ENCODE measurements around the gene SNX20.

The SNX20 gene

DNA sequence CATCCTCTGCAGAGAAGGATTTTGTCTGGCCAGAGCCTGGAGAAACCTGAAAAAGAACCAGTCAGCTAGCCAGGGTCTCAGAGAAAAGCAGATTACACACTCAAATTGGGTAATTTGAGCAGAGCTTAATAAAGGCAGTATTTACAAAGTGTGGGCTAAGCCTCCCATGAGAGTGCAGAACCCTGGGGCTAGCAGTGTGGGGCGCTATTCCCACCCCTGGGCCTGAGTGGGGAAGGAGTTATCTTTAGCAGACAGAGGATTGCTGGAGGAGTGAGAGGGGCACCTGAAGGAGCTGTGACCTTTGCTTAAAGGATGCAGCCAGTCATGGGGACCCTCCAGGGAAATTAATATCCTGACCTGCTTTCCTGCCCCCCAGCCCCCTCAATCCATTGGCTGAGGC lies 46.2 kb downstream of the SNX20 start:
- DNase-seq (ENCODE audit: low spot score): no peak

DNA sequence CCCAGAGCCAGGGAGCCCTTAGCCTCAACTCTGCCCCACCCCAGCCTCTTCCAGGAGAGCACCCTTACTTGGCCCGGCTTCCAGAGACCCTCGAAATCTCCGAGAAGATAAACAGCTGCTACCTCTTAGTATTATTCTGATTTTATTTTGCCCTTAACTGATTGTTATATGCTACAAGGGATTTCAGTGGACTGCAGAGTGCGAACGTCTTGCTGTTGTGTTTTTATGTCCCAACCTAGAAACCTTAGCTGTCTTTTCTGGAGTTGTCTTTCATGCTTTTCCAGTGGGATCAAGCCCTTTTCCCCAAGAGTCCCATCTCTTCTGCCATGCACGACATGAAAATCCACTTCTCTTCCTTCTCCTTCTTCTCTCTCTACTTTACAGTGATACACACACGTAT lies 47.0 kb downstream of the SNX20 start:
- DNase-seq (ENCODE audit: low spot score): no peak

DNA sequence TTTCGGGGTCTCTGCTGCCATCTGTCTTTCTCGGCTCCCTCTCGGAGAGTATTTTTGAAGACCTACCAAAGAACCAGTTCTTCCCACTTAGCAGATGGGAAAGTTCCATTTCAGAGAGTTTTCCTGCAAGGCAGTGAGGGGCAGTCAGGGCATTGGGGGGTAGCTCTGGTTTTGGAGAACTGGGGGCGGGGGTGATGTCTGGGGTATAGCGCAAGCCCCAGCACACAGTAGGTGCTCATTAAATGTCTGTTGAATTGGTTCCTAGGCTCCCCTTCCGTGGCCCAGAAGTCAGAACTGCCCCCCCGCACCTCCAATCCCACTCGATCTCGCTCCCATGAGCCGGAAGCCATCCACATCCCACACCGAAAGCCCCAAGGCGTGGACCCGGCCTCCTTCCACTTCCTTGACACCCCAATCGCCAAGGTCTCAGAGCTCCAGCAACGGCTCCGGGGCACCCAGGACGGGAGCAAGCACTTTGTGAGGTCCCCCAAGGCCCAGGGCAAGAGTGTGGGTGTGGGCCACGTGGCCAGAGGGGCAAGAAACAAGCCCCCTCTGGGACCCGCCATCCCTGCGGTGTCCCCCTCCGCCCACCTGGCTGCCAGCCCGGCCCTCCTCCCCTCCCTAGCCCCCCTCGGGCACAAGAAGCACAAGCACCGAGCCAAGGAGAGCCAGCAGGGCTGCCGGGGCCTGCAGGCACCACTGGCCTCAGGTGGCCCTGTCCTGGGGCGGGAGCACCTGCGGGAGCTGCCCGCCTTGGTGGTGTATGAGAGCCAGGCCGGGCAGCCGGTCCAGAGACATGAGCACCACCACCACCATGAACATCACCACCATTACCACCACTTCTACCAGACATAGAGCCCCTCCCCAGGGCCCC lies 47.9 kb downstream of the SNX20 start:
- no peak for DNase-seq (ENCODE audit: low spot score)

DNA sequence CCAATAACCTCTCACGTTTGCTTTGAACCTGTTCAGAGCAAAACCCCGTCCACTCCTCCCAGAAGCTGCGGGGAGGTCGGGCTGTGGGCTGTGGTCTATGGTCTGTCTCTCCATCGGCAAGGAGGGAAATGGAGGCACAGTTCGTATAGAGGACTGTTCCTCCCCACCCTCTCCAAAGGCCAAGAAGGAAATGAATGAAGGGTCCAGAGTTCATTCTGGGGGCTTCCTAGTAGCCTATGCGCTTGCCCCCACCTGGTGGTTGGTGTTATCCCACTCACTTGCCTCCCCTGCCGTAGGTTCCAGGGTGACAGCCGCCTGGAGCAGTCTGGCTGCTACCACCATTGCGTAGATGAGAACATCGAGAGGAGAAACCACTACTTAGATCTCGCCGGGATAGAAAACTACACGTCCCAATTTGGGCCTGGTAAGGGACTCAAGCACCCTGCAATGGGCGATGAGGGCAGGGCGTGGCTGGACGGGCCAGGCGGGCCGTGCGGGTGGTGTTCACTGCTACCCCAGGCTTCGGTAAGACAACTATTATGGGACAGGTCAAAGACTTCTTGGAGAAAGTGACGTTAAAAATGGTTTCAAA lies 49.0 kb downstream of the SNX20 start:
- DNase-seq (ENCODE audit: low spot score): no peak

DNA sequence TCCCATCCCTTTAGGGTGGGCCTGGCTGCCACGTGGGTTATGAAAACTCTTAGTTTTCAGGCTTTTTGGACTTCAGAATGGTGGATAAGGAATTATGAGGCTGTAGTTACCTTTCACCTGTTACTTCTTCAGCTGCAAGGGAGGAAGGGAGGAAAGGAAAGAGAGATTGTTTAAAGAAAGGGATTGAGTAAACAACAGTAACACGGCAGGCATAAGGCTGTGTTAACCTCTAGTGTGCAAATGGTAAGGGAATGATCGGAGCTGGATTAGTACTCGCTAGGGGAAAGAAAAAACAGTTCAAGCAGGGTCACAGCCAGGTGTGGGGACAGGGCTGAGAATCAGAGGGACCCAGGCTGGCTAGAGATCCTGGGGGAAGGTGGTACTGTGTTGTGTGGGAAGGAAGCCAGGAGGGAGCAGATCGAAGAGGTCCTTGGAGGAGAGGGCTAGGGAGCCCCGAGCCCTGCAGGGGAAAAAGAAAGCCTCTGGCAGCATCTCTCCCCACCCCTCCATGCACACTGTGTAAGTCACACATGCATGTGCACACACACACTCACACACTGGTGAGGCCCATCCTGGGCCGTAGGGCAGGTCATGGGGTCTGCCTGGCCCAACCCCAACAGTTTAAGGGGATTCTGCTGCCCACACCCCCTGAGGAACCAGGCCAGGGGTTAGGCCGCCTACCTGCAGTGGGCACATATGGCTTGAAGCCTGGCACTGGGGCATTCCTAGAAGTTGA lies 49.7 kb downstream of the SNX20 start:
- DNase-seq (ENCODE audit: low spot score): no peak

DNA sequence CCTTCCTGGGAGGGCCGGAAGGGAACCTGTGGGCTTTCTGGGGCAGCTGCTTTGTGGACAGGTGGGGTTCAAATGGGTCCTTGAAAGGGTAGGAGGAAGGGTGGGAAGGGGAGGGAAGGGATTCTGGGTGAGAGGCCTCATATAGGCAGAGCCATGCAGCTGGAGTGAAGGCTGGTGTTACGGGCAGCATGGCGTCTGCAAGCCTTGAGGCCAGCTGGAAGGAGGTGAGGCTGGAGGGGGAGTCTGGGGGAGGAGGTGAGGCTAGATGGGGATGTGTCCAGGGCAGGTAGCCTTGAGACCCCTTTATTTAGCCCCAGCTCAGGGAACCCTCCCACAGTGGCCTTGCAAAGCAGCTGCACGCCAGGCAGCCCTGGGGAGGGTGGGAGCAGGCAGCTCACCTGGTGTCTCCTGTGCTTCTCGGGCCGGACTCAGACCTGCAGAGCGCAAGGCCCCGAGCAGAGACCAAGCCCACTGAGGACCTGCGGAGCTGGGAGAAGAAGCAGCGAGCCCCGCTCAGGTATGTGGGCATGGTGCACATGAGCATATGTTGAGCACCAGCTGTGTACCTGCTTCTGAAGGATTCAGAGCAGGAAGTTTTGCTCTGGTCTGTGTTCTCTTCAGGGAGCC lies 50.6 kb downstream of the SNX20 start:
- no peak for DNase-seq (ENCODE audit: low spot score)

DNA sequence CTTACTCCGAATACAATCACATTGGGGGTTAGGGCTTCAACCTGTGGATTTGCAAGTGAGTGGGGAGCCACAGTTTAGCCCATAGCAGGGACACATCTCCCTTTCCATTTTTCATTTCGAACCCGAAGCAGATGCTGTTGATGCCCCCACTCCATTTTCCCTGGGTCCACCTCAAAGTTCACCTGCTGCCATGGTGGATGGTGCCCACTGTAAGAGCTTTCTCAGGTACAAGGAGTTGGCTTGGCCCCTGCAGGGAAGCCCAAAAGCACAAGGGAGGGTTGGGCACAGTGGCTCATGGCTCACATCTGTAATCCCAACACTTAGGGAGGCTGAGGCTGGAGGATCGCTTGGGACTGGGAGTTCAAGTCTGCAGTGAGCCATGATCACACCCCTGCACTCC lies 51.8 kb downstream of the SNX20 start:
- DNase-seq (ENCODE audit: low spot score): no peak

DNA sequence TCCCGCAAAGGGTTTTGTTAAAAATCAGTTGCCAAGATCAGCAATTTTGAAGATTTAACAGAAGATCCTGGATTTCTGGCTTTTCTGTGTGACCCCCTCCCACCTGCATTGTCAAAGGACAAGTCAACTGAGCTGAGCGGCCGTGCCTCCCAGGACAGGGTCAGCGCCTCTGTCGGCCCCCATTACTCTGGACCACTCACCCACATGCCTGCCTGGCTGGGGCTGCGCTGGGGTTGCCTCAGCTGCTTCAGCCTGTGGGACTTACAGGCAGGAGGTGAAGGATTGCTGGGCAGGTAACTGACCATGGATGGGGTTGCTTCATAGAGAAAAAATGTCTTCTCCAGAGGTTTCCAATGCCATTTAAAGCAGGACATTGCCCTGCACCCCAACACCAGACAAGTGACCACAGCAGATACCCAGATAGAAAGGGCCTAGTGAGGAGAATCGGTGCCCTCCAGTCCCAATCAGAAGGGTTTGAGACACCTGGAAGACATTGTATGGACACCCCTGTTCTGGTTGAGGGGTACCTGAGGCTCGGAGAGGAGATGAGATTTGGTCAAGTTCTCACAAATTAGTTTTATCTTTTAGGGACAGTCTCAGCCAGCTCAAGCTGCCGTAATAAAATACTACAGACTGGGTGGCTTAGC lies 52.8 kb downstream of the SNX20 start:
- DNase-seq (ENCODE audit: low spot score): no peak

DNA sequence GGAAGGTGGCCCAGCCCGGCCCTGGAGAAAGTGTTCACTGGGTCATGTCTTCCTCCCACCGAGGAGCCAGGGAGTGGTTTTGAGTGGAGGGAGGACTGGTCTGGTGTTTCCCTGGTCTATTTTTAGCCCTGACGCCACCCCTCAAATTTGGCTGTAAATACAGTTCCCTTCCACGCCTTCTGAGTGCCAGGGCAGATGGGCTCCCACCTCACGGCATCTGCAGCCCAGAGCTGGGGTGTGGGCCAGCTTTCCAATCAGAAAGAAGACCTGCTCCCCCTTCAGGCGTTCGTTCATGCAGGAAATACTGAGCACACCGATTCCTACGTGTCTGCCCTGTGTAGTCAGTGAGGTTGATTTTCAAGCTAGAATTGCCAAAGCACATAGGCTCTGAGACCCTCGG lies 53.7 kb downstream of the SNX20 start:
- no peak for DNase-seq (ENCODE audit: low spot score)

DNA sequence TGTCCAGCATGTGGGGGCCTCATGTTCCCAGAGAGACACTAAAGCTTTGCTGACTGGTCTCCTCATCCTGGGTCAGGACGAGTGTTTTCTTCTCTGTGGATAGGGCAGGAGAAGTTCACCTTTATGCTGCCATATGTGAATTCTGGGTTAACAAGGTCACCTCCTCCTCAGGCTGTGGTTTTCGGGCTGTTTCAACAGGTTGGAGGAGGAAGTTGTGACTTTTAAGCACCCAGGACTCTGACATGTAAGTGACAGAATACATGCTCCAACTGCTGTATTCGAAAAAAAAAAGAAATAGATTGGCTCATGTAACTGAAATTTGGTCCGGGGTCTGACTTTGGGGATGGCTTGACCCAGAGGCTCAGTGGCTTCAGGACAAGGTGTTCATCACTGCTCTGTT lies 54.2 kb downstream of the SNX20 start:
- DNase-seq (ENCODE audit: low spot score): no peak

DNA sequence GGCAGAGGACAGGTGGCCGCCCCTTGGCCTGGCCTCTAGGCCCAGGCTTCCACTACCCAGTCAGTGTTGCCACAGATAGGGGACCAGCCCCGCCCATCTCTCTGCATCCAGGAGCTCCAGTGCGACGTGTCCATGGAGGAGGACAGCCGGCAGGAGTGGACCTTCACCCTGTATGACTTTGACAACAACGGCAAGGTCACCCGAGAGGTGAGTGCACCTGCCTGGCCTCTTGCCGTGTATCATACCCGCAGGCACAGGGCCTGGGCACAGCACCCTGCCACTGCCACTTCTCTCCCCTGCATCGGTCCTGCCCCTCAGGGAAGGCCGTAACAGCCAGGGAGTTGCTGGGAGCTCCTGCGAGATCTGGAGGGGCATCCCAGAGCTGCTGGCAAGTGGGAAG lies 55.7 kb downstream of the SNX20 start:
- no peak for DNase-seq (ENCODE audit: low spot score)

DNA sequence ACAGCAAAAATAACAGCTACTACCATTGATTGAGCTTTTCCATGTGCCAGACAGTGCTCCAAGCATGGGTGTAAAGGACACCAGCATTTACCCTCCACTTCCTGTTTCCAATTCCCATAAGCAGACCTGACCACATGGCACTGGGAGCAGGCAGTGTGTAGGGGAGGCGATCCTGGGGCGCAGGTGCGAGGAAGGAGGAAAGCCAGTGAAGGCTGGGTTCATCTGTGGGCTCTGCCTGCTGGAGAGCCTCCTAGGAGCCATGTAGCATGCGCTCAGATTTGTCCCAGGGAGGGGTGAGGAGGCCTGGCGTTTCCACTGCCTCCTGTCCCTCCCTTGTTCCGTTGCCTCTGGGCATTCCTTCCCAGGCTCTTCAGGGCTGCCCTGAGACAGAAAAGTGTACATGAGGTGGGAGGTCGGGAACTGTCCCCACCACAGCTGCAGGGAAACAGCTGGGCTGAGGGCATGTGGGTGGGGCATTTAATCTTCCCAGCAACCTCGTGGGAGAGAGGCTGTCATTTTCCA lies 56.6 kb downstream of the SNX20 start:
- no peak for DNase-seq (ENCODE audit: low spot score)

DNA sequence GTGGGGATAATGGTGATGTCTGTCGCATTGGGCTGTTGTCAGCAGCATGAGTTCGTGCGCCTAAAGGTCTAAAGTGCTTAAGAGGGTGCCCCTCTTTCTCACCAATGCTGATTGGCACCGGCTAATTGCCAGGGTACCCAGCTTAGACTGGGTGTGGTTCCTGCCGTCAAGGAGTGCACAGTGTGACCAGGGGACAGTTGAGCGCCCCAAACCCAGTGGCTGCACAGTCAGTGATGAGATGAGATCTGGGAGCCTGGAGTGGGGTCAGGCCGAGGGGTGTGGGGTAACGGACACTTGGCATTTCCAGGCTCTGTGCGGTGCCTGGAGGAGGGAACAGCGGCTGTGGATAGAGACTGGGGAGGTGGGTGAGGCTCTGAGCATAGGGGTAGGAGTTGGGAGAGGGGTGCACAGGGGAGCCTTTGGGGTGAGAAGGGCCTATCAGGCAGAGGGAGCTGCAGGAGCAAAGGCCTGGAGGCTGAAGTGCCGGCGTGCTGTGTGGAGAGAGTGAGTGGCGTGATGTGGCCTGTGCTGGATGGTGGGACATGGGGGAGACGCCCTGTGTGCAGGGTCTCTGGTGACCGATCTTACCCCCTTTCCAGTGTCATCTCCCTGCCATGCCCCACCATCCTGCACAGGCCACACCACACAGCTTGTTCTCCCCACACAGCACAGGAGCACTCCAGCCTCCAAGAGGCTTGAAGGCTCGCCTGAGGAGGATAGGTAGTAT lies 58.3 kb downstream of the SNX20 start:
- DNase-seq (ENCODE audit: low spot score): no peak

DNA sequence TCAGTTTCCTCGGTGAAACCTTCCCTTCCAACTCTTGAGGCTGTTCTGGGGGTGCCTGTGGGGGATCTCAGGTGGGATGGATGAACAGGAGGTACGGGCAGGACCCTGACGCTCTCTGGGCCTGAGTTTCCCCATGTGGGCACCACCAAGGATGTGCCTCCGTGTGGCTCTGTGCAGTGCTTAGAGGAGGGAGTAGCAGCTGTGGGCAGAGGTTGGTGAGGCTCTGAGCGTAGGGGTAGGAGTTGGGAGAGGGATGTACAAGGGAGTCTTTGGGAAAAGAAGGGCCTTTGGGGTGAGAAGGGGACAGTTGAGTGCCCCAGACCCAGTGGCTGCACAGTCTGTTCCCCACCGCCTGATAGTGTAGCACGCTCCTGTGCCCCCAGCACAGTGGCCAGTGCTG lies 59.1 kb downstream of the SNX20 start:
- DNase-seq (ENCODE audit: low spot score): no peak

Measured in HuH-7.5 (cell line).